ENCODE results near the gene PISD. TPM values are rescaled to one million over a fixed set of nuclear protein-coding genes. Genes with fewer than 3 reads are reported as not detected.

Gene PISD
- total RNA-seq, 1 donor from 2014 or later: 34.2 TPM

DNA sequence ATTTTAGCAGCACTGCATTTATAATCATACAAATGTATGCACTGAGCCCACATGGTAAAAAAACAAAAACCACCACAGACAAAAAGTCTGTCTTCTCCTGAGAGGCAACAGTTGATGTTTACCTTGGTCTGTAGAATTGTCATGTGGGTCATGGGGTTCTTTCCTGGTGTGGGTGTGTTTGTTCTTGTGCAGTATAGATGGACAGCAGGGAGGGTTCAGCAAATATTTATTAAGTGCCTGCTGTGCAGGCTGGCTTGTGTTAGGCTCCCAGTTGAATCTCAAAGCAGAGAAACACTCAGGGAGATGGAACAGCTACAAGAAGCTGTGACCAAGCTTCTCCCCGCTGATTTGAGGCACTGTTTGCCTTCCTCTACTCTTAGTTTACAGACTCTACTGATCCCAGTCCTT is 82.2 kb downstream of the PISD start:
- DNase-seq (ENCODE audit: low spot score in 2 of 2) (no peak), FAIRE-seq (no peak)

GRCh38 chr22:31578171-31578570 is 83.8 kb downstream of the PISD start:
- FAIRE-seq: no peak

GRCh38 chr22:31577711-31578110 is 84.3 kb downstream of the PISD start:
- FAIRE-seq: no peak
- no peak for DNase-seq (ENCODE audit: low spot score in 2 of 2)

More at GRCh38 chr22:31578171-31578570, 83.8 kb downstream of the PISD start:
- no peak for DNase-seq (ENCODE audit: low spot score in 2 of 2)

- no peak for FAIRE-seq
- no peak for DNase-seq (ENCODE audit: low spot score in 2 of 2)
Measured at GRCh38 chr22:31575190-31575589, 86.8 kb downstream of the PISD start.

DNA sequence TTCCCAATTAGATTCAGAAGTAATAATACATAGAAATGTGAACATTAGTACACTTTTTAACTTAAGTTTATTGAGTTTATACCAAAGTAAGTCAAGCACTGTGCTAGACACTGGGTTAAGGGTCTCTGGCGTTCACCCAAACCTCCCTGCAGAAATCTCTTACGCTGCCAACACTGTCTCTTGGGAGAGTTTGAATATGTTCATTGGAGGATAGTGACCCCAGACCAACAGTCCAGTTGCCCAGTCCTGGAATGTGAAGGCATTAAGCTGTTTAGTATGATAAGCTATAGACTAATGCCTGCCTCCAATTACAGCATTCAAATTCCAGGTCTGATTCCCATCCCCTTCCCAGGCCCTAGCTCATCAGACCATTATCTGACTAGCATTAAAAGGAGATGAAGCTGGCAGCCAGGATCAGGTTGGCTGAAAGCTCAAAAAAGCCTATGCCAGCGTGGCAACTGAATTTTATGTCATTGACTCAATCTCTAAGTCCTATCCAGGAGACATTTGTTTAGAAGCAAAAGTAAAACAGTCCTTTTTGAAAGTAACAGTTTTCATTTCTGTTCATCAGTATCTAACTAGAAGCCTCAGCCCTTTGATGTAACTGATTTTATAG is 87.9 kb downstream of the PISD start:
- FAIRE-seq (no peak), DNase-seq (ENCODE audit: low spot score in 2 of 2) (no peak)

GRCh38 chr22:31572939-31573338 is 89.1 kb downstream of the PISD start:
- DNase-seq (ENCODE audit: low spot score in 2 of 2): no peak

GRCh38 chr22:31569126-31569525 is 92.9 kb downstream of the PISD start:
- DNase-seq (ENCODE audit: low spot score in 2 of 2): no peak
- no peak for FAIRE-seq

More at GRCh38 chr22:31572939-31573338, 89.1 kb downstream of the PISD start:
- FAIRE-seq: no peak

Other genes starting within 250 kb of the PISD start
- 21.6 TPM for gene EIF4ENIF1, start 172.4 kb downstream of the PISD start, total RNA-seq
- 18.8 TPM for gene SFI1, start 165.7 kb downstream of the PISD start, total RNA-seq
- gene PRR14L, start 87.9 kb upstream of the PISD start, total RNA-seq: 26.9 TPM
- 15.9 TPM for gene DEPDC5, start 91.8 kb upstream of the PISD start, total RNA-seq